Effector memory CD8-positive, alpha-beta T cell (primary cell): ENCODE measurements around the gene LMTK2.
A peak's percentile ranks its signal among the peaks of the same experiment; 100 is the strongest.
"Not testable (repeated sequence)": the region's sequence is repeated elsewhere in the genome, so short reads cannot be mapped to it uniquely, and the experiment has no call there.

Source experiments
- ATAC-seq: fragments of 150-1000 bp; cut with Tn5 transposase; replicated peaks from 2 replicates; pipeline ENCODE4 v1.10.0; 2021; ENCODE audit warnings: mild to moderate bottlenecking, moderate library complexity
- DNase-seq, 3 experiments: peaks; one replicate each; pipeline ENCODE4 v3.0.0; 2021
- H3K27ac Mint-ChIP-seq, 2 donors: one replicate each; pipeline ENCODE4 v1.8.0; 2022; ENCODE audit warnings: mild to moderate bottlenecking in 2 of 2, mixed read lengths in 2 of 2, moderate library complexity in 2 of 2
- H3K27me3 Mint-ChIP-seq, 2 donors: one replicate each; pipeline ENCODE4 v1.8.0; 2022; ENCODE audit warnings: mixed read lengths in 2 of 2
- H3K36me3 Mint-ChIP-seq: one replicate; pipeline ENCODE4 v1.8.0; 2022; ENCODE audit warnings: mild to moderate bottlenecking, moderate library complexity, mixed read lengths; ENCODE audit not compliant: insufficient read depth
- H3K4me1 Mint-ChIP-seq, 2 donors: one replicate each; pipeline ENCODE4 v1.8.0; 2022; ENCODE audit warnings: low read depth in 2 of 2, mixed read lengths in 2 of 2
- H3K4me3 Mint-ChIP-seq, 2 donors: one replicate each; pipeline ENCODE4 v1.8.0; 2022; ENCODE audit warnings: mild to moderate bottlenecking in 2 of 2, mixed read lengths in 2 of 2, moderate library complexity in 2 of 2
- H3K9me3 Mint-ChIP-seq, 2 donors: one replicate each; pipeline ENCODE4 v1.8.0; 2022; ENCODE audit warnings: mixed read lengths in 2 of 2

The LMTK2 gene

DNA sequence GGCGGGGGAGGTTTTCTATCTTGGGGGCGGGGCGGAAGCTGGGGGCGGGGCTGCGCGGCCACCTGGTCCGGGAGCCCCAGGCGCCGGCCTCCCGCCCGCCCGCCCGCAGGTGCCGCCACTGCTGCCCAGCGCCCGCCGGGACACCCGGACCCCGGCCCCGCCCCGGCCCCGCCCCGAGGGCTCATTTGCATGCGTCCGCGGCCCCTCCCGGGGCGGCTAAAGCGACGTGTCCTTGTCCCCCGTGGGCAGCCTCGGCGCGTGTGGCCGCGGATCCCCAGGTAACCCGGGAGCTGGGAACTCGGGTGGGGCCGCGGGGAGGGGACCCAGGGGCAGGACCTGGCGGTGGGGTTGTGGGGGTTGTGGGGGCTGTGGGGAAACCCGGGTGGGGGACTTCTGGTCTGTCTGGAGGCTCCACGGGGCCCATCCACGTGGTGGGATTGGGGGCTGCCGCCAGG is 104.6 kb downstream of the LMTK2 start, which contains the start of gene BHLHA15:
Gene BHLHA15, plus strand, starts transcription at position 219 of the 455 bp plus-strand sequence. CDS start 871 bp downstream, outside the sequence.
- Mint-ChIP-seq H3K4me3 (peak within 1 kb of the TSS; percentile 54 to 62), H3K9me3 (no peaks in the 10 kb centered on the region), H3K36me3 (peaks cover 20% of the 10 kb centered on the region), H3K27ac (peak within 1 kb of the TSS in 1 of 2 donors; percentile 15), H3K27me3 (no peaks in the 10 kb centered on the region), H3K4me1 (no peaks in the 10 kb centered on the region)
- DNase-seq (no peak), ATAC-seq (peak; percentile 45)

DNA sequence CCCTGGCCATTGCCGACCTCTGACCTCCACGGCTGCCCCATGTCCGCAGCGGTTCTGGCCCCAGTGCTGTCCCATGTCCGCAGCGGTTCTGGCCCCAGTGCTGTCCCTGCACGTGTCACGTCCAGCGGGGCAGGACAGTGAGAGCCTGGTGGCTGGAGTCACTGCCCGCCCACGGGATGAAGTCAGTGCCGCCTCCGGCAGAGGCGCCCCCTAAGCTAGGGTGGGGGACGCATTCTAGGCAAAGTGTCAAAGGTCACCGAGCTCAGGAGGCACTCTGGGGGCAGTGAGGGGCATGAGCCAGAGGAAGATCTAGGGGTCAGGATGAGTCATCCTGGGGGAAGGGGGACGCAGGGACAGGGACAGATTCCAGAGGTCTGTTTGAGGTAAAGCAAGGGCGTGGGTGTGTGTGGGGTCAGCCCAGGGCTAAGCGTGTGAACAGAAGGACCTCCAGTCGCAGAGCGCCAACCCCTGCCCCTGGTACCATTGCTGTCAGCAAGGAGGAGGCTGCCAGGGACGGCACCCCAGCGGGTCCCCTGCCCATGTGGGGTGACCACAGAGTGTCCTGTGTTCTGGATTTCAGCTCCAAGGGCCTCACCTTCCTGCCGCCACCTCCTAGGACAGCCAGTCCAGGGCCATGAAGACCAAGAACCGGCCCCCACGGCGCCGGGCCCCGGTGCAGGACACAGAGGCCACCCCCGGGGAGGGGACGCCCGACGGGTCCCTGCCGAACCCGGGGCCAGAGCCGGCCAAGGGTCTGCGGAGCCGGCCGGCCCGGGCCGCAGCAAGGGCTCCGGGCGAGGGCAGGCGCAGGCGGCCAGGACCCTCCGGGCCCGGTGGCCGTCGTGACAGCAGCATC is 105.2 kb downstream of the LMTK2 start:
- Mint-ChIP-seq H3K27ac (peak overlapping the region in 1 of 2 donors; percentile 15), H3K36me3 (peaks cover 17% of the 10 kb centered on the region), H3K4me3 (peak overlapping the region; percentile 54), H3K27me3 (no peaks in the 10 kb centered on the region), H3K4me1 (no peaks in the 10 kb centered on the region), H3K9me3 (no peaks in the 10 kb centered on the region)
- DNase-seq (no peak), ATAC-seq (no peak)

DNA sequence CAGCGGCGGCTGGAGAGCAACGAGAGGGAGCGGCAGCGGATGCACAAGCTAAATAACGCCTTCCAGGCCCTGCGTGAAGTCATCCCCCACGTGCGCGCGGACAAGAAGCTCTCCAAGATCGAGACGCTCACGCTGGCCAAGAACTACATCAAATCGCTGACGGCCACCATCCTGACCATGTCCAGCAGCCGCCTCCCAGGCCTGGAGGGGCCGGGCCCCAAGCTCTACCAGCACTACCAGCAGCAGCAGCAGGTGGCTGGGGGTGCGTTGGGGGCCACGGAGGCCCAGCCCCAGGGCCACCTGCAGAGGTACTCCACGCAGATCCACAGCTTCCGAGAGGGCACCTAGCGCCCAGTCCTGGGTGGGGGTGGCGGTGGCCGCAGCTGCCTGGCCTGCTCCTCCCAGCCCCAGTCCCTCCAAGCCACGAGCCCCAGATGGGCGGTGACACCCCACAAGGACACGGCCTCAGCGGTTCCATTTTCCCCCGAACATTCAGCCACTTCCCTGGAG is 105.9 kb downstream of the LMTK2 start:
- ATAC-seq (no peak), DNase-seq (no peak)
- Mint-ChIP-seq H3K4me1 (no peaks in the 10 kb centered on the region), H3K27ac (no peak overlapping the region), H3K4me3 (peak overlapping the region in 1 of 2 donors; percentile 33), H3K9me3 (no peaks in the 10 kb centered on the region), H3K27me3 (no peaks in the 10 kb centered on the region), H3K36me3 (peaks cover 17% of the 10 kb centered on the region)

DNA sequence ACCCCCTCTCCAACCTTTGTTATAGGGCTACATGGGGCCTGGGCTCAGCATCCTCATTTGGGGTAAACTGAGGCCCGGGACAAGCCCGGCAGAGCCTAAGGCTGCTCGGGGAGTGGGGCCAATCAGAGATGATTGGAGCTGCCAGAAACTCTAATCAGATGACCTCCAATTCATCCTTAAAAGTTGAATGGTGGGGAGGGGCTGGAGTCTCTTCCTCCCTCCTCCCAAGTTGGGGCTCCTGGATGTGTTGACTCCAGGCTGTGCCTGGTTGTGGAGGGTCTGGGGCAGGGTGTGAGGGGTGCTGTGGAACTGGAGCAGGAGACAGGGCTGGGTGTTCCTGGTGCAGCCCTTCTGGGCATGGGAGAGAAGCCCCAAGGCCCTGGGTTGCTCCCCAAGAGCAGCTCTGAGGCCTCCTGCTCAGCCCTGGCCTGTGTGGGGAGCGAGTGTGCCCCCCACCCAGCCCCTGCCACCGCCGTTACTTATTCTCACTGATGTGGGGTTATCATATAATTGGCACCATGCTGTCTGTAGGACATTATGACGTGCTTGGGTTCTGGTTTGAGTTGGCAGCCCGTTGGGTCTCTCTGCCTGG is 106.7 kb downstream of the LMTK2 start:
- H3K4me1 Mint-ChIP-seq, result peaks cover 0 to 1% of the 10 kb centered on the region in 2 donors
- H3K27me3 Mint-ChIP-seq, result no peaks in the 10 kb centered on the region
- DNase-seq, result no peak
- no peak for ATAC-seq
- H3K9me3 Mint-ChIP-seq, result no peaks in the 10 kb centered on the region
- no peak overlapping the region for H3K27ac Mint-ChIP-seq
- no peak overlapping the region for H3K4me3 Mint-ChIP-seq
- H3K36me3 Mint-ChIP-seq, result peaks cover 21% of the 10 kb centered on the region

DNA sequence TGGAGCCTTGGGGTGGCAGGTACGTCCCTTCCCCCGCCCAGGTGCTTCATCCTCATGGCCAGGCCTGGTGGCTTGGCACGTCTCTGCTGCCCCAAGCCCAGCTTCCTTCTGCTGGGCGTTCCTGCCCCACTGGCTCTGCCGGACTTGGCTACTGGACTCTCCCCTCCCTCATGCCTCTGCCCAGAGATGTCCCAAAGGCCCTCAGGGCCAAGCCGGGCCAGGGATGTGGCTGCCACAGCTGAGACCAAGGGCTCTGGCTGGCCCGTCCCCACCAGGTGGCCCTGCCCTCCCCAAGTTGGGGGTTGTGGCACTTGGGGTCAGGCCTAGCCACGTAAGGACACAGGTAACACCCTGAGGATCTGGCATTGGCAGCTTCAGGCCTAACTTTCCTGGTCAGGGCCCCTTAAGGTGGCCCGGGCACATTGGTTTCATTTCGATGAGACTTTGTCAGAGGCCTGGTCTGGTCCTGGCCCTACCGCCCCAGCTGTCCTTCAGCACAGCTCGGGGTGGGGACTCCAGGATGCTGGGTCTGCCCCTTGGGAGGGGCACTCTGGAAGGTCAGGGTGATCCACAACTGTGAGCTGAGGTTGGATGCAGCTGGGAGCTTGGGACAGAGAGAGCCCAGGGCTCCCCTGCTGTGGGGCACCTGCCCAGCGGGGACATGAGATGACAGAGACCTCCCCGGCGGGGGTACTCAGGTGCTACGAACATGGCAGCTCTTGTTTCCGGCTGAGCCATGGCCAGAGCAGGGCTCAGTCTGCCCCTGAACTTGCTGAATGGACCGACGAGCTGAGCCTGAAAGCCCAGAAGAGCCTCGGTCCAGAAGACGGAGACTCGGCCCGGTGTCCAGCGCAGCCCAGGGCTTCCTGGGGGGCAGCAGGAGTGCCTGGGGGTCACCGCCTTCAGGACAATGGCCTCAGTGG is 107.5 kb downstream of the LMTK2 start:
- Mint-ChIP-seq H3K36me3 (peaks cover 24% of the 10 kb centered on the region), H3K4me3 (no peak overlapping the region), H3K9me3 (no peaks in the 10 kb centered on the region), H3K27ac (no peak overlapping the region), H3K27me3 (no peaks in the 10 kb centered on the region), H3K4me1 (peaks cover 5 to 6% of the 10 kb centered on the region in 2 donors)
- DNase-seq, result no peak
- no peak for ATAC-seq

DNA sequence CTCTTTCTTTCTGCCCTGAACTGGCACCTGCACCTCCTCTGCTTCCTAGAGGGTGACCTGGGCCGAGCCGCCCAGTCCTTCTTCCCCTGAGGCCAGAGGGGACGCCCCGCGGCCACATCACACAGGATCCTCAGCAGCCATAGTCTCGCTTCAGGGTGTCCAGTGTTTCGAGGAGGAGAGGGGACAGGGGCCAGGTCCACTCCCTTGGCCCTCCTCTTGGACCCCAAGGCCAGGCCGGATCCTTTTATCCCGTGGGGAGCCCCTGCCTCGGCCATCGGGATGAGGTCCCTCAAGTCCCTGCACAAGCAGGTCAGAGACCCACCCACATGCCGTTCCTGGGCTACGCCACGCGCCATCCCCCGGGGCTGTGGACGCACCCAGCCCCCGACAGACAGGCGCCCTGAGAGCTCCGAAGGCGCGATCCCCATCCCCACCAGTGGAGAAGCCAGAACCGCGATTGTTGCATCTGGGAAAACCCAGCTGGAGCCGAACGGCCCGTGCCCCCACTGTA is 108.2 kb downstream of the LMTK2 start:
- ATAC-seq (no peak), DNase-seq (no peak)
- Mint-ChIP-seq H3K27me3 (no peaks in the 10 kb centered on the region), H3K4me3 (no peak overlapping the region), H3K36me3 (peaks cover 28% of the 10 kb centered on the region), H3K9me3 (no peaks in the 10 kb centered on the region), H3K4me1 (peaks cover 8 to 9% of the 10 kb centered on the region in 2 donors), H3K27ac (no peak overlapping the region)

DNA sequence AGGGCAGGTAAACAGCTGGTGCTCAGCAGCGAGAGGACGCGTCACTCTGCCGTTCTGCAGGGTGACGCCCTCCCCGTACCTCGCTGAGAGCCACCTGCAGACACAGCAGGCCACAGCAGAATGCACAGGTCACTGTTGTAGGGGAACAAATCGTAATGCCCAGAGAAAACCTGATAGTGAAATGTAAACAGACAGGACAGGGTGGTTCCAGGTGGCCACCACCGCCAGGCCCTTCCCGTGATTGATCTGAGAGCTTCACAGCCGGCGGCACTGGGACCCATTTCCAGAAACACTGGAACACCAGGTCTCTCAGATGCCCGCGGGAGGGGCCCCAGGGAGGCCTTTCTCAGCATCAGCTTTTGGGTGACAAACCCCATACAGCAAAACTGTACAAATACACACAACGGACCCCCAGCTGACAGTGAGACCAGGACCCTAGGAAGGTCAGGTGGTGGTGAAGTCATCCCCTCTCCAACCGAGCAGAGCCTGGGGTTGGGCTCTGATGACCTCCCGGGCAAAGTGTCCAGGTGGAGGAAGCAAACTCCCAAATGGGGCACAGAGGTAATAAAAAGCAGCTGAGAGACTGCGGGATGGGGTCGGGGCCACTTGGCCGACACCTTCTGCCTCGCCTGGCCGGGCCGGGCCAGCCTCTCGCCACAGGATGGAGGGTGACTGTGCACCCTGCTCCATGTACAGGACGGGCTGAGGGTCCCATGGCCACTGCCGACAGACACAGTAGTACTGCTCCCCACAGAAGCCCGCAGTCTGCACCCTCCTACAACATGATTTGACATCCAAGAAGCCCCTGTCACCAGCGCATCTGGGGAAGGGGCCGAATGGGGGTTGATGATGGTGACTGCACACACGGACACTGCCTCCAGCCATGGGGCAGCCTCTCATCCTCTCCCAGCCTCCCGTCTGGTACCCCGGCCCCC is 109.2 kb downstream of the LMTK2 start:
- DNase-seq, result no peak
- Mint-ChIP-seq H3K27ac (no peak overlapping the region), H3K4me3 (no peak overlapping the region), H3K27me3 (no peaks in the 10 kb centered on the region), H3K36me3 (peaks cover 30% of the 10 kb centered on the region), H3K4me1 (peaks cover 8 to 9% of the 10 kb centered on the region in 2 donors), H3K9me3 (no peaks in the 10 kb centered on the region)
- no peak for ATAC-seq

DNA sequence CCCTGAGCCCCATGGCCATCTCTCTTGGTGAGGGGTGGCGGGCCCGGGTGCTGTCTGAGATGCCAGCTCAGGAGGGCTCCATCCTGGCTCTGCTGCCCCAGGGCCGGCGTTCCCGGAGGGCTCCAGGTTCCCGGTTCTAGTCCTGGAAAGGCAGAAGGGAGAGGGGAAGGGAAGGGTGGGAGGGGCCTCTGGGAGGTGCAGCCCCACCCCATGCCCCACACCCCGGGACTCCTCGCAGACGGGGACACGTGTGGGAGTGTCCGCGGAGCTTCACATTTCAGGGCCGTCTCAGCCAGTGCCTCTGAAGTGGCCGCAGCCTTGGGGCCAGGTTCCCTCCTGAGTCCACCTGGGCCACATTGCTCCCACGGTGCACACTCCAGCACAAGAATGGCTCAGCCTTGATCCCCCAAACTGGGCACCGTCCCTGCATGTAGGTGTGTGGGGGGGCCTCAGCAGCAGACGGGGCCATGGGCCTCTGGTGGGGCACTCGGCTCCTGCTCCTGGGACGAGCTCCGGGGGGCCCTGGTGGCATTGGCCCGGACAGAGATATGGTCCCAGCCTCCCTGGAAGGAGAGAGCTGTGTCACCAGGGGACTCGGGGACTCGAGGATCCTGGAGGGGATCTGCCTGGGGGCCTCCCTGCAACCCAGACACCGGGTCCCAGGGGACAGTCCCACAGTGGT is 110.4 kb downstream of the LMTK2 start:
- peaks cover 8 to 9% of the 10 kb centered on the region in 2 donors for H3K4me1 Mint-ChIP-seq
- ATAC-seq, result no peak
- H3K27me3 Mint-ChIP-seq, result no peaks in the 10 kb centered on the region
- DNase-seq, result no peak
- H3K36me3 Mint-ChIP-seq, result peaks cover 30% of the 10 kb centered on the region
- H3K4me3 Mint-ChIP-seq, result no peak overlapping the region
- no peak overlapping the region for H3K27ac Mint-ChIP-seq
- no peaks in the 10 kb centered on the region for H3K9me3 Mint-ChIP-seq

DNA sequence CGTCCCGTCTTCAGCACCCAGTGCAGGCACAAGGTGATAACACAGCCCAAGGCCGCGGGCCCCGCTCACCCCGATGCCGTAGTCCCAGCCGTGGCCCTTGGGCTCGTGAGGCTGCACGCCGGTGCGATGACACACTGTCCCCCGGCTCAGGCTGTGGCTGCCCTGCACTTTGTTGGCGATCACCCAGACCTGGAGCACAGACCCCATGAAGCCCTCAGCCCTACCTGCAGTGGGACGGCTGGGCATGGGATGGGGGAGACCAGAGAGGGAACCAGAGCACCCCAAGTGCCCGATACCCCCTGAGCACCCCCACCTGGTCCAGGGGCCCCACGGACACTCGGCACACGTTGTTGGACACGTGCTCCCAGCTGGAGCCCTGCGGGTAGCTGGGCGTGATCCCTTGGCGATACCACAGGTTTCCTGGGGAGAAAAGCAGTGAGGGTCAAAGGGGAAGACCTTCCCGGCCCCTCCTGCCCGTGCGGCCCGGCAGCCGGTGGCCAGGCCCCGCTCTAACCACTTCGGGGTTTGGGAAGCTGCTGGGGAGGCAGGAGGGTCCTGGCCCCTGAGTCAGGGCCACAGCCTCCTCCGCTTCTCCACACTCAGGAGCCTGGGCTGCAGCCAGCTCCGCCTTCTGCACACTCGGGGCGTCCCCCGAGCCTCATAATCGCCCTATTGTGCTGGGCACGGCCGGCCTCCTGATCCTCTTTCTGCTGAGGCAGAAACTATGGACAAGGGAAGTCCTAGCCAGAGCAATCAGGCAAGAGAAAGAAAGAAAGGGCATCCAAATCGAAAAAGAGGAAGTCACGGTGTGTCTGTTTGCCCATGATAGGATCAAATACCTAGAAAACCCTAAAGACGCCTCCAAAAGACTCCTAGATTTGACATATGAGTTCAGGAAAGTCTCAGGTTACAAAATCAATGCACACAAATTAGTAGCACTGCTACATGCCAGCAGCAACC is 111.2 kb downstream of the LMTK2 start:
- peaks cover 30% of the 10 kb centered on the region for H3K36me3 Mint-ChIP-seq
- peak overlapping the region in 1 of 2 donors; percentile 10 for H3K27ac Mint-ChIP-seq
- H3K4me3 Mint-ChIP-seq, result no peak overlapping the region
- no peaks in the 10 kb centered on the region for H3K27me3 Mint-ChIP-seq
- no peaks in the 10 kb centered on the region for H3K9me3 Mint-ChIP-seq
- ATAC-seq (no peak), DNase-seq (no peak)
- peaks cover 8 to 9% of the 10 kb centered on the region in 2 donors for H3K4me1 Mint-ChIP-seq

DNA sequence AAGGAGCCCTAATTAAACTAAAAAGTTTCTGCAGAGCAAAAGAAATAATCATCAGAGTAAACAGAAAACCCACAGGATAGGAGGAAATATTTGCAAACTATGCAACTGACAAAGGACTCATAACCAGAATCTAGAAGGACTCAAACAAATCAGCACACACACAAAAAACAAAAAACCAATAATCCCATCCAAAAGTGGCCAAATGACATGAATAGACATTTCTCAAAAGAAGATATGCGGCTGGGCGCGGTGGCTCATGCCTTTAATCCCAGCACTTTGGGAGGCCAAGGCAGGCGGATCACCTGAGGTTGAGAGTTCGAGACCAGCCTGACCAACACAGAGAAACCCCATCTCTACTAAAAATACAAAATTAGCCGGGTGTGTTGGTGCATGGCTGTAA is 112.7 kb downstream of the LMTK2 start:
- H3K27me3 Mint-ChIP-seq, ATAC-seq, H3K4me3 Mint-ChIP-seq, DNase-seq, H3K4me1 Mint-ChIP-seq, H3K9me3 Mint-ChIP-seq: not testable (repeated sequence)
- Mint-ChIP-seq H3K36me3 (peaks cover 32% of the 10 kb centered on the region), H3K27ac (peak overlapping the region in 1 of 2 donors; percentile 17)
